Amygdala (tissue), 56 donors: ENCODE results near the gene TFEB.

Source experiments
- DNase-seq, 56 donors: peaks; one replicate each; lab custom pipeline; 2025; lab: John Stamatoyannopoulos, UW

Gene TFEB

DNA sequence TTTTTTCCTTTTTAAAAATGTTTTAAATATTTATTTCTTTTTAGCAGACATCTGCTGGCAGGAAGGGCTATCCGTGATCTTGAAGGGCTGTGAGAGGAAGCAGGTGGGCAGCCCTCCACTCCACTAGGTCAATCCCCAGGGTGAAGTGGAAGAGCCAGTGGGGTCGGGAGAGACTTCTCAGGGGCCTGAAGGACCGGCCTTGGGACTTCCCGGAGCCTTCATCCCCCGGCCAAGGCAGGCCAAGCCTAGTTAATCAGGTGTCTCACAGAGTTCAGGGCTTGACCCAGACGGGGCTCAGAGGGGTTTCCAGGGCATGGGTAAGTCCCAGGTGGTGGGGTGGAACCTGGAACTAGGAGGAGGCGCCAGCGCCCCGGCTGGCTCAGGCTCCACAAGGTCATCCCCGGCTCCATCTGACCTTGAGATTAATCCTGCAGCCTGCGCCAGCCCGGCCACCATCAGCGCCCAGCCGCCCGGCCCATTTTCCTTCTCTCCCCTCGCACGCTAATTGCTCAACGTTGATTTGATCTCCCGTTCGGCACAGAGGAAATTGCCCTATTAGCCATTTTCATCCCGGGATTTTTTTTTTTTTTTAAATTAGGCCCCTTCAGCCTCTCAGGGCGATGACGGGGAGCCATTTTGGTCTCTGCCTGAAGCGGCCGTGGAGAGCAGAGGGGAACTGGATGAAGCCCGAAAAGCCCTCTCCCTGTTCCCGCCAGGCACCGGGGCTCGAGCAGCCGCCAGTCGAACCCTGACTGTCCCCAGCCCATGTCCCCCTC is 52.7 kb downstream of the TFEB start:
- peak in 2 of 56 donors; percentile 52 to 64 for DNase-seq

DNA sequence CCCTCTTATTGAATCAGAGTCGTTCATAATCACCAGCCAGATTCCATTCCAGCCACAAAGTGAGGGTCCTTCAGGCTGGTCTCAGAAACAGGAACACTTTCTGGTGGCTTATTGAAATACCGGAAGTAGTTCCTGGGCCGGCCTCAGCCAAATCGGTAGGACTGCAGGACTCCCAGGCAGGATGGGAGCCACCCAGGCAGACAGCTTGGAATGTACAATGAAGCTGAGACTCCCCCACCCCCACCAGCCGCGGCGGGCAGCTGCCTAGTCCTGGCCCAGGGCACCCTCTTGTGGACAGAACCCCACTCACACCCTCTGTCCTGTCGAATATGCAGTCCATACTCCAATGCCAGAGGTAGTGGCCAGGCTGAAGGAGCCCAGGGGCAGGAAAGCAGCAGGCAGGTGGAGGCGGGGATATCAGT is 53.3 kb downstream of the TFEB start:
- peak in 54 of 56 donors; percentile 32 to 92 (median 80) for DNase-seq

DNA sequence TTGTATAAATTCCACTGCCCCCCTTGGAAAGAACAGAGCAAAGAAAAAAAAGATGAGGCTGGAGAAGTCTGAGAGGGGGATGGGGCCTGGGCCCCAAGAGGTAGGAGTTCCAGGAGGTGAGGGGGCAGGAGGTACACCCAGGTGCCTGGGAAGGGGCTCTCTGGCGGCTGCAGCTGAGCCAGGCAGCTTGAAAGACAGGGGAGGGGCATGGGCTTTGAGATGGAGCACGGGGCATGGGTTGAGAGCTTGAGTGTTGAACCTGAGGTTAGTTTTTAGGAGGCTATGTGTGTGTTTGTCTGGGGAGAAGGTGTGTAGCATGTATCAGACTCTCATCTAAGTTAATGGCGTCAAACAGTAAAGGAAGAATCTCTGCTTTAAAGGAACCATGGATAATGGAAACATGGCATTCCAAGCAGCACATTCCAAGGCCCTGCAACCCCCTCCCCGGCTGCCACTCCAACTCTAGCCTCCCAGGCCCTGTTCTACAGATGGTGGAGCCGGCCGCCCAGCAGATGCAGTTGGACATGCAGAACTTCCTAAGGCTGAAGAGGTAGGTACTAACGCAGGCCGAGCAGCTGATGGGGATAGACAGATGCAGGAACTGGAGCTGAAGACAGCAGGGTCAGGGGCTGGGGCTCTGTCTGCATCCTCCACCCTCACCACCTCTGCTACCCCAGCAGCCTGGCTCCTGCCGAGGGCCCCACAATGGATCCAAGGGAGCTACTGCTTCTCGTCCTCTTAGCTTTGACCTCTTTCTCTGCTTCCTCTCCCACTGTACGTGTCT is 55.0 kb downstream of the TFEB start:
- no peak for DNase-seq

DNA sequence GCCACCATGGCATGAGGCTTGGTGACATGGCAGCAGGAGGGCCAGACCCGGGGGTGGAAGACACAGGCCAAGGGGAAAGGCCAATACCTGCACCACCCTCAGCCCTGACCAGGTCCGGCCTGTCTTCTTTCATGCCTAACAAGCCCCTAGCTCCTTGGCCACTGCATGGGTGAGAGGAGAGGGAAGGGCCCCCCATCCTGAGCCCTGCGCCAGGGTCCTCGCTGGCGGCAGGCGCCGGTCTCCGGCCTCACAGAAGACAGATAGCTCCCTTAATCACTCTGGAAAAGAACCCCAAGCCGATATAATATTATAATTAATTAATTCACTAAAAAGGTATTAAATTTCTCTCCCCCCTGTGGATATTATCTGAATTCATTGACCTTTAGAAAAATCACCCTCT is 55.7 kb downstream of the TFEB start:
- DNase-seq: no peak

- DNase-seq: no peak
Measured at GRCh38 chr6:41678511-41679084, 56.8 kb downstream of the TFEB start.

DNA sequence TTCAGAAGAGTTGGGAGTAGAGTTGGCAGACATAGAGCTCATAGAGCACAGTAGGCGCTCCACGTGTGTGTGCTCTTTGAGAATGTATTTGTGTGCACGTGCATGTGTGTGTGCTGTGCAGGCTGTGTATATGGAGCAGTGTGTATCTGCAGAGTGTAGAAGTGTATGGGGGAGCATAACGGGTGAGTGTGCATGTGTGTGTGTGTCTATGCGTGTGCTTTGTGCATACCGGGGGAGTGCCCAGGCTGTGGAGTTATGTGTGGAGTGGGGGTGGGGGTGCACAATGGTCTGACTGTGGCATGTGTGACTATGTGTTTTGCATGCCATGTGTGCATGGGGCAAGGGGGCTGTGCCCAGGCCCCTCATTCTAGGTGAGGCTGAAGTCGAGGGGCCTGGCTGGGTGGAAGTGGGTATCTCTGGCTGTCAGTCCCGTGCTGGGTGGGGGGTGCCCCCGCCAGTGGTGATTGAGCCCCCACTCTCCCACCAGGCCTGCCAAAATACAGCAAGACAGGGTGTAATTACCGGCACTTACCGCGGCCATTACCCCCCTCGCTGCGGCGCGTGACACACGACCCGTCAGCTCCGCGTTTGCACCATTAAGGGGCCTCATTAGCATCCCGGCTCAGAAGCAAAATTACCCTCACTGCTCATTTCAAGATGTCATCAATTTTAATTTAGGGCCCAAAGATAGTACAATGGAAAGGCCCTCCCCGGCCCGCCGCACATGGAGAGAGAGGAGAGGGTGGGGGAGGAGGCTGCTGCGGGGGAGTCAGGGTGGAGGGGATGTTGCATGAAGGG is 58.1 kb downstream of the TFEB start:
- no peak for DNase-seq

DNA sequence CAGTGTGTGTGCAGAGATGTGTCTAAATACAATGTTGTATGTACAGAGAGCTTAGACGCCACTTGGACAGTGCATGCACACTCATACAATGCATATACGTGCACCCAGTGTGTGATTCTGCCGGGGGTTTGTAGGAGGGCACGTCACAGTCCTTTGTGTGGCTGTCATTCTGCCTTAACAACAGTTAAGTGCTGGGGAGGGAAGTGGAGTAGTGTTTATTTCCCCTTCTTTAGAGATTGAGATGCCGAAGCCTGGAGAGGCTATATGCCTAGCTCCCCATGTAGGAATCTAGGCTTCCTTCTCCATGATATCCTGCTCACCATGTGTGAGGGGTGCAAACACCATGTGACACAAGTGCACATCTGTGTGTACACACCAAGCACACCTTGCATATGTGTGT is 59.0 kb downstream of the TFEB start:
- no peak for DNase-seq

GRCh38 chr6:41675992-41676391 is 59.4 kb downstream of the TFEB start:
- no peak for DNase-seq

GRCh38 chr6:41675176-41675775 is 60.1 kb downstream of the TFEB start:
- DNase-seq: no peak

DNA sequence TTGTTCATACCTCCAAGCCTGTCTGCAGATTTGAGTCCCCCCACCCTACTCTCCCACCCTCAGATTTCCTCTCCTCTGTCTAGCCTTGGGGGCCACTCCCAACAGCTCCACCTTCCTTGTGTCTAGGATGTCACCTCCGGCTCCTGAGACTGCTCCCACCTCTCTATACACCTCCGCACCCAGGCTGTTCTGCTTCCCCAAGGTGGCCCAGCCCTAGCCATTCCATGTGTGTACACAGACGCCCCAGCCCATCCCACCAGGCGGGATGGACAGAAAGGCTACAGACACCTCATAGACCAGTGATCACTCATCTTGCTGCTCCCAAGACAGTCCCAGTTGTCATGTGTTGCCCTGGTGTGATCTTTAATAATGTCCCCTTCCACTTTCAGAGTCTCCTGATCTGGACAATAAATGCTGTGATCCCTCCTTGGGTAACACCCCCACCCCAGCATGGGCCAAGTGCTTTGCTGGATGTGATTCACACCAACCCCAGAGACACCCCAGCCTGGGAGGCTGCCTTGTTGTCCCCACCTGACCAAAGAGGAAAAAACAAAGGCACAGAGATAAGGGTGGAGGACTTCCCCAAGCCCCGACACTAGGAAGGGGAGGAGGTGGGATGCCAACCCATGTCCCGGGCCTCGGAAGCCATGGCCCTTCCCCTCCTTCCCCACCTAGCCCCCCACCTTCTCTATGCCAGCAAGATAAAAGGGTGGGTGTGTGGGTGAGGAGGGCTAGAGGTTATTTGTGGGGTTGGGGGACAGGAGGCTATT is 61.0 kb downstream of the TFEB start:
- no peak for DNase-seq

GRCh38 chr6:41673704-41674000 is 61.8 kb downstream of the TFEB start:
- DNase-seq: no peak

DNA sequence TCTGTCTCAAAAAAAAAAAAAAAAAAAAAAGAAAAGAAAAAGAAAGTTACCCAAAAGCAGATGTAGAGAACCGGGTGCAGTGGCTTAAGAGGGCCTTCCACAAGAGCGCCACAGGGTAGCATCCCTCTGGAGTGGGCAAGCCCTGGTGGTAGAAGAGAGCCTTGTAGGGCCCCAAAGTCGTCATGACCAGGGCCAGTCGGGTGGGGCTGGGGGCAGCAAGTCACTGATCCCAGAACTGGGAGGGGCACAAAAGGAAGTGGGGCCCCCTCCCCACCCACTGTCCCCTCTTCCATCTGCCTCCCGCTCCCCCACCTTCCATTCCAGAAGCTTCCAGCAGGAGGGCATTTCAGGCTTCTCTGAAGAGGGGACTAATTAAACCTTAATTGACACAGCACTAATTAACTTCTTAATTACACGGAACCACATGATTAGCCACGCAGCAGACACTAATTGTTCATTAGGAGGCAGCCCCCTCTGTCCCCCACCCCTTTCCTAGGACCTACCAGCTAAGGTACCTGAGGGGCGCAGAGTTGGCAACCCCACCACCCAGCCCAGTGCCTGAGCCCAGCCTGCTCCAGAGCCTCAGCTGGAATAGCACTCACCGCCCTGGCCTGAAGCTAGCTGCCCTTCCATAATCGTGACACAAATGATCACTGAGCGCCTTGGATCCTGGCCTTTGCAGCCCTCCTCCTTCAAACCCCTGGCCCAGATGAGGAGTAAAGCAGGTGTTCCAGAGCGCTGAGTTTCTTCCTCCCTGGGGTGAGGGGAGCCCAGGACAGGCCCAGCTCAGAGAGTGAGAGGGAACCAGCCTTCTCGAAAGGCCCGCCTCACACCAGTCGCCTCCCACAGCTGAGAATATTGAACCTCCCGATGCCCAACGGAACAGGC is 62.3 kb downstream of the TFEB start:
- DNase-seq: no peak

DNA sequence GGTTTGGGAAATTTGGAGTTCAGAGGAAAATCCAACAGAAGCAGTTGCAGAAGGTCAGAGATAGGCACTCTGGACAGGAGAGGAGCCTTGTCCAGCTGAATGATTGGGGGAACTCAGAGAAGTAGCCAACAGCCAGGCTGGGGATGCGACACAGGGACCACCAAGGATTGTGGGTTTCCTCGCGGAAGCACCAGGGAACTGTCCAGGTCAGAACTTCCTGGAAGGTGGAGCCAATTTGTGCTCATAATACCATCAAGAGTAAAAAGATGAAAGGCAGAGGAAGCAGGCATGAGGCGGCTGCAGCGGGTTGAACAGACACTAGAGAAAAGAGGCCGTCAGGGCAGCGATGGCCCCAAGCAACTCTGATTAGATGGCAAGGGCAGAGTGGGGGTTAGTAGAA is 63.4 kb downstream of the TFEB start:
- DNase-seq: no peak

DNA sequence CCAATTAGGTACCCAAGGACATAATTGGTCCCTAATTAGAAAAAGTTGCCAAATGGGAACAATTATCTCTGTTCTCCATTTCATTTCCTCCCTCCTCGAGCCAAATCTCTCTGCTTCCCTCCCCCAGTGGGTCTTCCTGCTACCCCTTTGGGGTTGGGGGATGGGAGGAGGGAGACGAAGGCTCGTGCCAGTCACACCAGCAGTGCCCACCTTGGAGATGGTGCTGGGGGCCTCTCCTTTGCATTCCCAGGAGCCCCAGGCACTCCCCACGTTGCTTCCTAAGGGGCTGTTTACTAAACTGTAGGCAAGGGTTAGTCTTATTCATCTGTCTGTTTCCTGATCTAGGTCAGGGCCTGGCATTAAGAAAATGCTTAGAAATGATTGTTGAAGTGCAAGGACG is 64.0 kb downstream of the TFEB start:
- no peak for DNase-seq

- no peak for DNase-seq
Measured at GRCh38 chr6:41670703-41671360, 64.6 kb downstream of the TFEB start.

- DNase-seq: no peak
Measured at GRCh38 chr6:41668968-41669367, 66.4 kb downstream of the TFEB start.

DNA sequence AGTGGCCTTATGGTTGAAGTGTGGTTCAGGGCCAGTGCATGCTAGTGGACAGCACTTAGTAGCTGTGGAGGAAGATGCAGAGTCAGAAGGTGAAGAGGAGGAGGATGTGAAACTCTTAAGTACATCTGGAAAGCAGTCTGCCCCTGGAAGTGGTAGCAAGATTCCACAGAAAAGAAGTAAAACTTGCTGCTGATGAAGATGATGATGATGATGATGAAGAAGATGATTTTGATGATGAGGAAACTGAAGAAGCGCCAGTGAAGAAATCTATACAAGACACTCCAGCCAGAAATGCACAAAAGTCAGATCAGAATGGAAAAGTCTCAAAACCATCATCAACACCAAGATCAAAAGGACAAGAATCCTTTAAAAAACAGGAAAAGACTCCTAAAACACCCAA is 68.2 kb downstream of the TFEB start:
- DNase-seq: no peak

GRCh38 chr6:41664271-41664670 is 71.1 kb downstream of the TFEB start:
- DNase-seq: no peak
